ENCODE measurements around the gene LYAR.
"Not testable (repeated sequence)": the region's sequence is repeated elsewhere in the genome, so short reads cannot be mapped to it uniquely, and the experiment has no call there.

The LYAR gene

DNA sequence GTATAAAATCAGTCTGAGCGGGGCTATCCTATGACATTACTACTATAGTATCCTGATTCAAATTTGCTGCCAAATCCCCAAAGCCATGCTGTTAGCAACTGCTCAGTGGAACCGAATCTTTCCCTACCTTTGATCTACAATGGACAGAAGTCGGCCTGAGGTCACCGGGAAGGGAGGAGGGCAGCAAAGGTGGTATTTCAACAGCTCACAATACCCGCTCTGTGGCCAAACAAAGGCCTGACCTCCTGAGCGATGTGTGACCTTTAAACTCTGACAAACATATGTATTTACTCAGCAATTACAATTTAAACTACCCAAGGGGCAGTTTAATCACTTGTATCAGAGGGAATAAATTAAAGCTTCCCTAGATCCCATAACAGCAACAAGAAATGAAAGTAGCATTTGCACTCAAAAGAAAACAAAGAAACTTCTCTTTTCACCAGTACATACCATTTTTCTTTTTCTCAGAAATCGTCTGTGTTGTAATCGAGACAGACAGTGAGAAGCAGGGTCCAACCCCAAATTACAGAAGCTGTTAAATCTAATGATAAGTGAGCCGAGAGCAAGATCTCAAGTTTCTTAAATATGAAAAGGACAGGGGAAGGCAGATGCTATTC is 30.4 kb downstream of the LYAR start:
- DNase-seq: no peak

DNA sequence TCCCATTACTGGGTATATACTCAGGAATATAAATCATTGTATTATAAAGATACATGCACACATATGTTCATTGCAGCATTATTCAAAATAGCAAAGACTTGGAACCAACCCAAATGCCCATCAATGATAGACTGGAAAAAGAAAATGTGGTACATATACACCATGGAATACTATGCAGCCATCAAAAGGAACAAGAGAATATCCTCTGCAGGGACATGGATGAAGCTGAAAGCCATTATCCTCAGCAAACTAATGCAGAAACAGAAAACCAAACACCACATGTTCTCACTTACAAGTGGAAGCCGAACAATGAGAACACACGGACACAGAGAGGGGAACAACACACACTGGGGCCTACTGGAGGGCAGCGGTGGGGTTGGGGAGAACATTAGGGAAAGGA is 32.2 kb downstream of the LYAR start:
- not testable (repeated sequence) for DNase-seq

DNA sequence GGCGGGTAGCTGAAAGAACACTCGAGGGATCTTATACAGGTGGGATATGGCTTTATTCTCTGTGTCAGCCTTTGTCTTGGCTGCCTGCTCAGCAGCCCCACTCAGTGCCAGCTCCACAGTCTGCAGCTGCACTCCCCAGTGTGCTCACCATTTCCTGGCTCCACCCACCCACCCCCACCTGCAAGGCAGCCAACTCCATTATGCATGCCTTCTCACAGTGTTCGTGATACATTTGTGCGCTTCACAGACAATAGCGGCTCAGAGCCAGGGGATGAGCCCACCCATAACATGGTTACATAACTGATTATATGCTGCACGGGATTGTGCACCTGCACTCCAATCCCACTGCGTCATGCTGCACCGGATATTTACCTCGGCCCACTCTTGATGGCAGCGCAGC is 33.2 kb downstream of the LYAR start:
- no peak for DNase-seq

DNA sequence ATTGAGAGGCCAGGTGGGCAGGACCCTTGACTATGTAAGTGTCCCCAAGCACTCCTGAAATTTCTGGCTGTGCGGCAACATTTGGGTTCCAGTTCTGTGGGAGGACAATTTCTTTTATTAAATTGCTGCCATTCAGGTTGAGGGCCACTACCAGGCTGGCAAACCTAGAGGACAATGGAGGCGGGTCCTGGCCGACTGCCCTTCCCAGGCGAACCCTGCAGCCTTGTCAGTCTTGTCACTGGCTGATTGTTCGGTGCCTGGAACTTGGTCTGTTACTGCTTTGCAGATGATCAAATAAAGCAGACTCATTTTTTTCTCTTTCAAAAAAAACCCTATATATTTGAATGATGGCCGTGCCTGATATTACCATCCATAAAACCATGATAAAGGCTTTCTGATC is 35.3 kb downstream of the LYAR start:
- DNase-seq: no peak

DNA sequence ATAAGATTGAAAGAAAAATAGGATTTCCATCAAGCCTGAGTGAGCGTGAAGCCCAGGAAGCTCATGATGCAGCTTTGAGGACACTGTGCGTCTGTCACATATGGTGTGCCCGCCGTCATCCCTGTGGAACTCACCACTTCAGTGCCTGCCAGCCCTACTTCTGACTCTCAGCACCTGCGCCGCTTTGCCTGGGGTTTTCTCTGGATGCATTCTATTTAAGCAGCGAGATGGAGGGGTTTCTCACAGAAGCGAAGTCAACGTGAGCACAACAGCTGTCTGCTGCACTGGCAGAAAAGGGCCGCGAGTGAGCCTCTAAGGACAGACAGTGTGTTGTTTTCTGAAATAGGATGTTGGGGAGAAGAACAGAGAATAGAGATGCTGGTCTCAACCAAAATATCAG is 35.8 kb downstream of the LYAR start:
- DNase-seq: no peak

DNA sequence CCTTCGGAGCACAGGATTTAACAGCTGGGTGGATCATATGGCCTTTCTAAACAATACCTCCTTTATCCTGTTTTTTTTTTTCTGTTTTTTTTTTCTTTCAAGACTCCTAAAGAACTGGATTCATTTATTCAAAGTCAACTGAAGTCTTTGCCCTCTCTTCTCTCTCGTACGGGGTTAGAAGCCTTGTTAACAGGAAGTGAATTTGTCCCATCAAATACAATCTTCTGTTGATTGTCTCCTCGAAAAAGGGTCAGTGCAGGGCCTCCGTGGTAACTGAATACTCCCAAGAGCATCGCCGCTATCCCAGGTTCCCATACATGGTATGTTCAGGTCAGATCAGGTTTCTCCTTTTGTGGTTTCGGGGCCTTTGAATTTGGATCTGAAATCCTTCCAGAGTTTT is 40.1 kb downstream of the LYAR start:
- DNase-seq: no peak

DNA sequence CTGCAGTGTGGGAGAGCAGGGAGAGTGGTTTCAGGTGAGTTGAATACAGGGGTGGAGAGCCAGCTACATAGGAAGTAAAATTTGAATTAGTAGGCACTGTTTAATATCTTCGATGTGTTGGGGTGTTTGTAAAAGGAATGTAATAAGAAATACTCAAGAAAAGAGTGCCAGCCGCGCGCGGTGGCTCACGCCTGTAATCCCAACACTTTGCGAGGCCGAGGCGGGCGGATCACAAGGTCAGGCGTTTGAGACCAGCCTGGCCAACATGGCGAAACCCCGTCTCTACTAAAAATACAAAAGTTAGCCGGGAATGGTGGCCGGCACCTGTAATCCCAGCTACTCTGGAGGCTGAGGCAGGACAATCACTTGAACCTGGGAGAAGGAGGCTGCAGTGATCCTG is 40.6 kb downstream of the LYAR start:
- DNase-seq: not testable (repeated sequence)

DNA sequence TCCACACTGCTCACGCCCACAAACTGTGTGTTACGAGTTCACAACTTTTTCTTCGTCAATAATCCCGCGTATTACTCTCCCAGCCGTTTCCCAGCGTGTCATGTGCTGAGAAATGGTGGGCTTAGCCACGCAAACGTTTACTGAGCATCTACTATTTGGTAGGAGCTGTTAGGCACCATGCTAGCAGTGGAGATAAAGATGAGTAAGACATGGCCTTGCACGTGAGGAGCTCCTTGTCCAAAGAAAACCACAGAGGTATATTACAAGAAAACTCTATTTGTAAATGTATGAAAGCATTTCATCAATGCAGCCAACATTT is 41.1 kb downstream of the LYAR start:
- DNase-seq: no peak

DNA sequence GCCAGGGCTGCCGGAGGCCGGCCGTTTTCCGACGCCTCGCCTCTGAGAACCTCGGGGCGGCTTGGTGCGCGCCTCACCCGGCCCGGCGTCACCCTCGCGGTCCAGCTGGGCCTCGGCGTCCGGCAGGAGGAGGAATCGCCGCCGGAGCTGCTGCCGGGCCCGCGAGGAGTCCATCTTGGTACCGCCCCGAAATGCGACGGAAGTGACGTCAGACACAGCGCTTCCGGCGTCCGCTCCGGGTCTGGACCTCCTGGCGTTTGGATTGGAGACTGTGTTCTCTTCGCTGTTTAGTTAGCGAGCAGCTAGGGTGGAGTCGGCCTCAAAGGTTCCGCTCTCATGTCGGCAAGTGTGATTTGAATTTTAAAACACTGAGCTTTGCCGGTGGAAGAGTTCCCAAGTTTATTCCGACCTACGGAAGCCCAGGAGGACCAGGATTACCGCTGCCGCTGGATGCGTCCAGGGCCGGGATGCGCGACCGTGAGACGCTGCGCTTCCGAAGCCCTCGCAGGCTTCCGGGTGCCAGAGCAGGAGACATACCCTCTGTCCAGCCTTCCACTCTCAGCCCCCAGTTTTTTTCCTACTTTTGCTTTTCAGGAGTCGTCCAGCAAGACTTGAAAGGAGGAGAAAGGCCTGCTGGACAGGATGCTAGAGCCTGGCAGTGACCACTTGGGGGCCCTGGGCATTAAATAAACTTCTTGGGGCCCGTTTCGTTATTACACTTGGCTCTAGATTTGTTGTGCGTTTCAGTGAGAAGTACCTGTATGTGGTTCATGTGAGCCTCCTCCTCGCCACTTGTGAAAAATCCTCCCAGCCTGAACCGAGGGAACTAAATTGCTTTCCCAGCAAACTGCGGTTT is 41.7 kb downstream of the LYAR start, which contains the start of gene TMEM128:
TMEM128 (minus strand) TSS at position 195 of the 856 bp plus-strand sequence; CDS start at position 174, 21 bp downstream.
- peak; percentile 95 to 97 (median 95) for DNase-seq

DNA sequence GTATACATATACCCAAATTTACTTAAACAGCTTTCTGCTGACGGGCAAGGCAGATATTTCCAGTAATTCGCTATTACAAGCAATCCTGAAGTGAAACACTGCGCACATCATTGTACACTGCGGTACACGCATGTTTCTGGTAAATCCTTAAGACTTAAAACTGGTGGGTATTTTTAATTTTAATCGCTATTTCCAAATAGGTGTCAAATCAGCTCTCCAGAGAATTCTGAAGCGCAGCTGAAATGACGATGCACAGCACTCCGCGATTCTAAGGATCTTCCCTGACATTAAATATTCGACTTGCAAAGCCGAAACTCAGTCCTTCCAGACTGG is 42.3 kb downstream of the LYAR start:
- no peak for DNase-seq

DNA sequence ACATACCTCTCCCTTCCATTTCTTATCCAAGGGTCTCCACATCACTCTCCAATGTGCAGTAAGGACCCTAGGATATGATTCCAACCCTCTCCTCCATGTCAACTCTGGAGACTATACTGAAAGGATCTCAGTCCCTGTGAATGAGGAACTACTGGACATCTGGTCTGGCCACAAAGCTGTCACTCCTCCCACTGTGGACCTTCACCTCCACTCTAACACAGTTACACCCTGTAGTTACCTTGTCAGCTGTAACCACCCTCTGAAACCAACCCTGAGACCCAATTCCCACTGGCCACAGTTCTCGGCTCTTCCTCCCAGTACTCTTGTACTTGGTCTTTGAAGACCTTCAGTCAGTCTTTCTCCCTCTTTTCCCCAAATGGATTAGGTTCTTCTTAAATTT is 44.8 kb downstream of the LYAR start:
- peak in 1 of 3 donors; percentile 19 for DNase-seq

DNA sequence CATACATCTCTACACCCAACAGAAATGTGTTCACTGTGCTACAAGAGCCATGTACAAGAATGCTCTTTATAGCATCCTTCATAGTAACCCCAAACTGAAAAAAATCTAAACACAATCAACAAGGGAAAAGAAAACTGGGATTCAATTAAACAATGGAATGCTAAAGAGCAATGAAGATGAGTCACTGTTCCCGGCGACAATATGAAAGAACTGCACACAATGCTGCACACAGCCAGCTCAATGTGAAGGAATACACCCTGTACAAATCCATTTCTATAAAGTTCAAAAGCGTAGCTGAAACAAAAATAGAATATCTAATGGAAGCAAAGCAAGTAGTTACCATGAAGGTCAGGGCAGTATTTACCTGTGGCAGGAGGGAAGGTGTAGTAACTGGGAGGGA is 50.4 kb downstream of the LYAR start:
- not testable (repeated sequence) for DNase-seq

DNA sequence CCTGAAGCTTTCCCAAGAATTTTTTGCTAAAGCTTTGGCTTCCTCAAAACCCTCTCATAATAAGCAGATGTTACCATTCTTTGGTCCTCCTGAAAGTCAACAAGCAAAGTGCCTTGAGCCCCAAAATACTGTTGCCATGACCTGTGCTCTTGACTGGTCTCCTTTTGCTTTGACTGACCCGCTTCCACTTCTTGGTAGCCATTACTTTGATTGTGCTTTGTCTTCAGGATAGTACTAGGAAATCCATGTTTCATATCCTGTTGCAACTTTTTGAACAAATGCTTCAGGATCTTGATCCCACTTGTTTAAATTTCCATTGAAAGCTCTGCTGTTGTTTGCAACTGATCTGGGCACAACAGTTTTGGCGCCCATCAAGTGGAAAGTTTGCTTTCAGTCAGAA is 56.3 kb downstream of the LYAR start:
- no peak for DNase-seq

DNA sequence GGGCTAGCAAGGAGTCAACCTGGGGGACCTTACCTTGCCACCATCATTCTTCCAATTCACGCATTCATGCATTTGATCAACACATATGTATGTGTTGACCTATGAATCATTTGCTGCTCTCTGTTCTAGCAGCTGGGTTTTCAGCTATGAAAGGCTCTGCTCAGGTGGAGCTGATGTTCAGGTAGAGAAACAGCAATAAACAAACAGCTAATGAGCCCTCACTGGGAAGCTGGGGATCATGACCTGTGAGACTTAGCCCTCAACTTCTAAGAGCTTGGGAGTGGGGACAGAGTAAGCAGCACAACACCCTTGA is 61.6 kb downstream of the LYAR start:
- no peak for DNase-seq

DNA sequence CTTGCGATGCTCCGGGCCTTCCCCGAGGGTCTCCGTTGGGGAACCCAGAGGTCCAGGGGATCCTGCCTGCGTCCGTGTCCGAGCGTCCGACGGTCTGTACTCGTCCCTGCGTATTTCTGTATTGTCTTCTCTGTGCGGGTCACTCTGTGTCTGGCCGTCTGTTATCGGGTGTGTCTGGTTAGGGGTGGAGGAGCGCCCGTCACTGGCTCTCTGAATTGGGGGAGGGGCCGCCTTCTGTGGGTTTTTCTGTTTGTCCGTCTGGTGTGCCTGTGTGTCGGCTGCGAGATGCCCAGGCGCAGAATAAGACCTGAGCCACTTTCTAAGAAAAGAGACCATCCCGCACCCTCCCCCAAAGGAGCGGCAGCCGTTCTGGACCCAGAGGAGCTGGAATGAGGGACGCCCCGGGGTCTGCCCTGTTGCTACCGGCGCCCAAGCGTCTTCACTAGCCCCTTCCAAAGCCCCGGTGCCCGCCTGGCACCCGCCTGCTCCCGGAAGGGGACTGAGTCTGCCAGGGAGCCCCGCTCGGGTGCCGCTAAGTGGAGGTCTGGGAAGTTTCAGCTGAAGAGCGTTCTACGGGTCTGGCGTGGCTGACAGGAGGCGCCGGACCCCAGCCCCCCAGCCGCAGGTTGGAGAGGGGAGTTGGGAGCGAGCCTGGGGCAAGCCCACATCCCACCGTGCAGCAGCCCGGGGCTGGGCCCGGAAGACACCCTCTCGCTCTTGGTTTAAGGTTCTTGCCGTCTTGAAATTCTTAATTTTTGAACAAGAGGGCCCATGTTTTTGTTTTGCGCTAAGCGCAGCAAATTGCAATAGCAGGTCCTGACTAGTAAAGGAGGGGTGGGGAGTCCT is 62.2 kb downstream of the LYAR start:
- no peak for DNase-seq

DNA sequence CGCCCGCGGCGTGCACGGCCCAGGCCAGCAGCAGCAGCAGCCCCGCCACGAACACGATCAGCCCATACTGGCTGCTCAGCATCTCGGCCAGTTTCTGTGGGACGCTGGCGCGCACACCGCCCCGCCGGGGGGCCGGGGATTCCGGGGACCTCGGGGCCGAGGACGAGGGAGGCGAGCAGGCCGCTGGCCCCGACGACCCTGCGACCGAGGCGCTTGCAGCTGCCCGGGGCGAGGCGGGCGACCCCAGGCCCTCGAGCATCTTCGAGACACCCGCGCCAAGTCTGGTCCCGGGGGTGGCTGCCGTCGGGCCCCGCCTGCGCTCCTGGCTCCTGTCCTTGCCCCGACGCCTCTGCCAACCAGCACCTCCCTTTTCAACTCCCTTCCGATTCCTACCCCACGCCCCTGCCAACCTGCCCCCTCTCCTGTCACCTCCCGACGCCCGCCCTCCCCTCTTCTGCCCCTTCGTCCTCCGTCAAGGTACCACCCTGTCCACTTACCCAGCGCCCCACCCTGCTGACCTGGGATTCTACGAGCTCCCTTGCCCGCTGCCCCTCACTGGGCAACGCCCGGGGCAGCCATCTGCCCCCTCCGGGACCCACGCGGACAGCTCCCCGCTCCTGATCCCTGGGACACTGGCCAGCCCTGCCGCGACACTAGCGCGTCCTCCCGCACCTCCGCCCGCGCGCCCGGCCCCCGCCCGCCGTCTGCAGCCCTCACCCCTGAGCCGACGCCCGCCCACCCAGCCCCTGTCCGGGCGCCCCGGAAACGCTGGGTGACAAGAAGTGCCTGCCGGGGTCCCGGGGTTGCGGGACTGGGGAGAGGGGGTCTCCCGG is 63.1 kb downstream of the LYAR start, which contains the start of gene OTOP1:
OTOP1 (minus strand) TSS at position 324 of the 833 bp plus-strand sequence; CDS start at position 259, 65 bp downstream.
- DNase-seq: no peak

DNA sequence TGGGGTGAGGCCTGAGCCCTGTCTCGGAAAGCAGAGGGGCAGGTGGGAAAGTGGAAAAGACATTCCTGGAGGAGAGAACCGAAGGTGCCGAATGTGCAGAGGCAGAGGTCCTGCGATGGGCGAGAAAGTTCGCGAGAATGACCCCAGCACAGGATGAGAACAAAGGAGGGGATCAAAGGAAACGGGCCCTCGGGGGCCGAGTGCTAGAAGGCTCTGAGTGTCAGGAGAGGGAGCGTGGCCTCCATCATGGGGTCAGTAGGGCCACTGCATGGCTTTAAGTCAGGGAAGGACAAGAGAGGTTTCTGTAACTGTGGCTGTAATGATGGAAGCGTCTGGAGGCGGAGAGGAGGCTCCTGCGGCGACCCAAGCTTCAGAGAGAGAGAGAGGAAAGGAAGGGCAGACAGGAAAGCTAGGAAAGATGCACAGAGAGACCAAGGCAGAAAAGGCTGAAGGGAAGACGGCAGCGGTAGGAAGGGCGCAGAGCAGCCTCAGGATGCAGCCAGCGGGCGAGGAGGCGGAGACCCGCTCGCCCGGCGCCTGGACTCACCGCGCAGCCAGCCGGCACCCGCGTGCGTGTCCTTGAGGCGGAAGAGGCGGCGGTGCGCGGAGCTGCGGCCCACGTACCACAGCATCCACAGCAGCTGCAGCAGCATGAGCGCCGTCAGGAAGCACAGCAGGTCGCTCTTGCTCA is 63.9 kb downstream of the LYAR start:
- DNase-seq: no peak

All from suppressor macrophage treated with lipopolysaccharide for 1 hour (primary cell).